Peyer's patch (tissue), 4 donors: ENCODE measurements around the gene GCFC2. TPM values are rescaled to one million over a fixed set of nuclear protein-coding genes. Genes with fewer than 3 reads are reported as not detected.

Experiments
- DNase-seq, 3 donors: peaks; one replicate each; pipeline ENCODE4 v3.0.0-alpha.2; 2017 to 2019
- H3K27ac ChIP-seq, 4 donors: fragments of 200-600 bp; sonication (generic); one replicate each; pipeline ENCODE4 v1.5.1; 2016 to 2019
- H3K27me3 ChIP-seq, 2 donors: fragments of 200-600 bp; sonication (generic); one replicate each; pipeline ENCODE4 v1.5.1; 2019
- H3K36me3 ChIP-seq, 3 donors: fragments of 200-600 bp; sonication (generic); one replicate each; pipeline ENCODE4 v1.5.1; 2016 to 2019
- H3K4me1 ChIP-seq, 4 donors: fragments of 200-600 bp; sonication (generic); one replicate each; pipeline ENCODE4 v1.5.1; 2016 to 2019
- H3K4me3 ChIP-seq, 4 donors: fragments of 200-600 bp; sonication (generic); 1 replicate in 3 of 4; 2 replicates in 1 of 4; pipeline ENCODE4 v1.5.1; 2016 to 2019; ENCODE audit warnings: mild to moderate bottlenecking in 1 of 4
- H3K9me3 ChIP-seq, 4 donors: fragments of 200-600 bp; sonication (generic); one replicate each; pipeline ENCODE4 v1.5.1; 2016 to 2019; ENCODE audit warnings: mild to moderate bottlenecking in 1 of 4
- POLR2A ChIP-seq, 2 donors: fragments of 450-650 bp; IDR thresholded peaks; one replicate each; pipeline ENCODE4 v1.5.1; 2017; ENCODE audit warnings: antibody characterized with exemption in 2 of 2, mild to moderate bottlenecking in 2 of 2, moderate library complexity in 2 of 2
- total RNA-seq, 4 donors: library from RNA; depleted of rRNA; stranded (reverse); fragments of >200 nt; gene quantifications; one replicate each; pipeline ENCODE4 v1.1.0, GENCODE V29; 2016
- TF ChIP-seq, protein P1 (sequence below), 6 experiments: fragments of 450-650 bp in 4 of 6; fragments of 200-600 bp in 2 of 6; sonication (generic) in 1 of 6; IDR thresholded peaks; one replicate each; pipeline ENCODE4 v1.5.1; 2017 to 2019; ENCODE audit warnings: antibody characterized with exemption in 6 of 6, mild to moderate bottlenecking in 3 of 6, moderate library complexity in 1 of 6

Gene GCFC2
- total RNA-seq, 4 donors from 2014 or later: 20.8 to 33.5 (median 26.1) TPM

DNA sequence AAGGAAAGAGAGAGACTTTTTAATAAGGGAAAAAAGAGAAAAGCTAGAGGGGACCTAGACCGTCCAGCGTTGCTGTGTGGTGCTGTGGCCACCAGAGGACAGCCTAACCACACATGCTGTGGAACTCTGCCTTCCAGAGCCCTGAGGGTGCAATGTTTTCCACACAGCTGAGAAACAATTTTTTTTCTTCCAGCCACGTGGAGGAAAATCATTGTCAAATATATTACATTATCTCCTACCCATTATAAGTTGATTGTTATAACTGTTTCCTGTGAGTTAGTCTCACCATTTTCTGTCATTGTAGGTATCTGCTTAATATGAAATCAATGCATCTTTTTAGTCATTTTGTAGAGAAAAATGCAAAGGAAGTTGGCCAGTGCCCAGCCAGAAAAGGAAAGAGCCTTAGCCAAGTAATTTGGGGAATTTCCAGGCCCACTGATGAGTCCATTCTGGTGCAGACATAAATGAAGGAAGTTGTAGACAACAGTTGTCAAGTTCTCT lies 70.0 kb downstream of the GCFC2 start:
- peak in 2 of 3 donors; percentile 63 to 76 for DNase-seq
- TF ChIP-seq, protein P1, sequence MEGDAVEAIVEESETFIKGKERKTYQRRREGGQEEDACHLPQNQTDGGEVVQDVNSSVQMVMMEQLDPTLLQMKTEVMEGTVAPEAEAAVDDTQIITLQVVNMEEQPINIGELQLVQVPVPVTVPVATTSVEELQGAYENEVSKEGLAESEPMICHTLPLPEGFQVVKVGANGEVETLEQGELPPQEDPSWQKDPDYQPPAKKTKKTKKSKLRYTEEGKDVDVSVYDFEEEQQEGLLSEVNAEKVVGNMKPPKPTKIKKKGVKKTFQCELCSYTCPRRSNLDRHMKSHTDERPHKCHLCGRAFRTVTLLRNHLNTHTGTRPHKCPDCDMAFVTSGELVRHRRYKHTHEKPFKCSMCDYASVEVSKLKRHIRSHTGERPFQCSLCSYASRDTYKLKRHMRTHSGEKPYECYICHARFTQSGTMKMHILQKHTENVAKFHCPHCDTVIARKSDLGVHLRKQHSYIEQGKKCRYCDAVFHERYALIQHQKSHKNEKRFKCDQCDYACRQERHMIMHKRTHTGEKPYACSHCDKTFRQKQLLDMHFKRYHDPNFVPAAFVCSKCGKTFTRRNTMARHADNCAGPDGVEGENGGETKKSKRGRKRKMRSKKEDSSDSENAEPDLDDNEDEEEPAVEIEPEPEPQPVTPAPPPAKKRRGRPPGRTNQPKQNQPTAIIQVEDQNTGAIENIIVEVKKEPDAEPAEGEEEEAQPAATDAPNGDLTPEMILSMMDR (IDR thresholded peaks at IDR 0.05): peak; percentile 33 to 89 (median 84)
- TF ChIP-seq POLR2A (IDR thresholded peaks at IDR 0.05): no peak
- Histone ChIP-seq H3K27me3 (no peaks in the 10 kb centered on the region), H3K4me1 (no peaks in the 10 kb centered on the region), H3K4me3 (no peak overlapping the region), H3K36me3 (no peaks in the 10 kb centered on the region), H3K9me3 (no peaks in the 10 kb centered on the region), H3K27ac (no peak overlapping the region)

DNA sequence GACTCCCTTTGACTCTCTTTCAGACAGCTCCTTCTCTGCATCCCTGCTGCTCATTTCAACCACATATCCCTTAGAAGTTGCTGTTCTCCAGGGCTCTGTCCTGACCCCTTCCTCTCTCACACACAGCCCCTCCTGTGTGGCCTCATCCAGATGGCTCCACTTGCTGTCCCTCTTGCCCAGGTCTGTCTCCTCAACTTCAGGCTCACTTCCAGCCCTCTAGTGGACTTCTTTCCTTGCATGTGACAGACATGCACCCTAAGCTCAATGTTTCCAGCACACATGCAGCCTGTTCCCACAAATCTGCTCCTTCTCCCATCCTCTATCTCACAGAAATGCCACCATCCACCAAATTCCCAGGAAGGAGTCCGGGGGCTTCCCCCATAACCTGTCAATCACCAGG lies 73.1 kb downstream of the GCFC2 start:
- no peaks in the 10 kb centered on the region for H3K27me3 ChIP-seq
- H3K4me3 ChIP-seq: no peak overlapping the region
- no peaks in the 10 kb centered on the region for H3K4me1 ChIP-seq
- H3K9me3 ChIP-seq: no peaks in the 10 kb centered on the region
- TF ChIP-seq, protein P1 (IDR thresholded peaks at IDR 0.05): no peak
- TF ChIP-seq POLR2A (IDR thresholded peaks at IDR 0.05): no peak
- no peaks in the 10 kb centered on the region for H3K36me3 ChIP-seq
- H3K27ac ChIP-seq: no peak overlapping the region
- no peak for DNase-seq

DNA sequence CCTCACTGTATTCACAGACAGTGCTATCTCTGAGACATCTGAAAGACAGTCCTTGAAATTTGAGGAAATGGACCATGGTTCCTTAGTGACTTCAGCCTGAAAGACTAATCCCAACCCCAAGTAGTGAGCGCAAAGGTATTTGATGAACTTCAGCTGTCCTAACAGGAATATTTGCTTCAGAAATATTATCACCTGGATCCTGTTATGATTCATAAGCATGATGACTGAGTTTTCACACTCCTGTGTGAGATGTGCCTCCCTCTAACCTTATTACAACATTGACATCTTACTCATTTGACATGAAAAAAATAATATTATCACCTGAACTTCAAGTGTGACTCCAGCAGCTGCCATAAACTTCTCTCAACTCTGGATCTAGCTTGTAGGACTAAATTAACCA lies 75.8 kb downstream of the GCFC2 start:
- Histone ChIP-seq H3K4me3 (no peak overlapping the region), H3K36me3 (no peaks in the 10 kb centered on the region), H3K27ac (no peak overlapping the region), H3K4me1 (no peaks in the 10 kb centered on the region), H3K9me3 (no peaks in the 10 kb centered on the region), H3K27me3 (no peaks in the 10 kb centered on the region)
- TF ChIP-seq, protein P1 (IDR thresholded peaks at IDR 0.05): no peak
- DNase-seq: no peak

DNA sequence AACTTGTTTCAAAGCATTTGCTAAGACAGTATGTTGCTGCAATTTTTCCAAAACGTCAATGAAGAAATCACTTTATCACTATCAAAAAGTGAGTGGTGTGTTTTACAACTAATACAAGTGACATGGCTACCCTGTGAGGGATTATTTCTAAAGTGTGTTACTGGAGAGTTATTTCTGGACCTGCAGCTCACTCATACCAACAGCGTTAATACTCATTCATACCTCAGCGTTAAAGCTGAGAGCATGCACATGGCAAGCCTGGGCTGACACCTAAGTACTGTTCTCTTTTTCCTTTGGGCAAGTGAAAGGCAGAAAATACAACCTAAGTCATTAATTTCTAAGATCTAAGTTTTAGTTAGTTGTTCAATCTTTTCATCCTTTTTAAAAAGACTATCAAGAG lies 77.1 kb downstream of the GCFC2 start:
- Histone ChIP-seq H3K27ac (no peak overlapping the region), H3K4me1 (no peaks in the 10 kb centered on the region), H3K36me3 (no peaks in the 10 kb centered on the region), H3K4me3 (no peak overlapping the region), H3K27me3 (no peaks in the 10 kb centered on the region), H3K9me3 (no peaks in the 10 kb centered on the region)
- TF ChIP-seq POLR2A (IDR thresholded peaks at IDR 0.05): no peak
- TF ChIP-seq, protein P1 (IDR thresholded peaks at IDR 0.05): no peak
- no peak for DNase-seq

DNA sequence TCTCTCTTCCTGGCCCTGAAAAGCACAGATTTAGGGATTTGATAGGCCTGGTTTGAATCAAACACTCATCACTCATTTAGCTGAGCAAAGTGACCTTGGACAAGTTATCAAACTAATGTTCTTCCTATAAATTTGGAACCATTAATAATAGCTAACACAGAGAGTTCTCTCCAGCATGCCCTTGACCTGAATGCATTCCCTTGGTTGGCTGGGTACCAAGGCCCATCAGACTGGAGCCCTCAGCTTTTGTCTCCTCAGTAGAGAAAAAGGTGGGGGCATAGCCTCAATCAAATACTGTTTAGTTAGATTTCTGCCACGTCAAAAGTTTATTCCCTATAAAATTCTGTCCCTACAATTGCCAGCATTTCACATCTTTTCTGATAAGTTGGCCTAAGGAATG lies 77.9 kb downstream of the GCFC2 start:
- no peak for TF ChIP-seq POLR2A (IDR thresholded peaks at IDR 0.05)
- TF ChIP-seq, protein P1 (IDR thresholded peaks at IDR 0.05): no peak
- Histone ChIP-seq H3K4me3 (no peak overlapping the region), H3K27ac (no peak overlapping the region), H3K9me3 (no peaks in the 10 kb centered on the region), H3K27me3 (no peaks in the 10 kb centered on the region), H3K36me3 (no peaks in the 10 kb centered on the region), H3K4me1 (no peaks in the 10 kb centered on the region)
- DNase-seq: no peak
